ENCODE measurements around the gene LIN37. TPM values are rescaled to one million over a fixed set of nuclear protein-coding genes. Genes with fewer than 3 reads are reported as not detected.

LIN37 gene
- total RNA-seq, 4 donors from 2014 or later: 6.8 to 31.6 (median 16.9) TPM

GRCh38 chr19:35797663-35798062, 49.3 kb downstream of the LIN37 start:
- TF ChIP-seq POLR2A (IDR thresholded peaks at IDR 0.05) (no peak), CTCF (IDR thresholded peaks at IDR 0.05) (no peak)
- Histone ChIP-seq H3K9me3 (no peaks in the 10 kb centered on the region), H3K27ac (no peak overlapping the region), H3K4me3 (no peak overlapping the region), H3K27me3 (peaks cover 0 to 8% of the 10 kb centered on the region in 2 donors), H3K4me1 (no peaks in the 10 kb centered on the region), H3K36me3 (no peaks in the 10 kb centered on the region)
- intact Hi-C loops (cut with DNase I; ENCODE audit: low total_unique reads): no loop called here
- DNase-seq: no peak

- no peaks in the 10 kb centered on the region for H3K4me1 ChIP-seq
- peaks cover 0 to 2% of the 10 kb centered on the region in 2 donors for H3K27me3 ChIP-seq
- intact Hi-C loops (cut with DNase I; ENCODE audit: low total_unique reads): no loop called here
- no peaks in the 10 kb centered on the region for H3K9me3 ChIP-seq
- TF ChIP-seq POLR2A (IDR thresholded peaks at IDR 0.05): no peak
- no peak for TF ChIP-seq CTCF (IDR thresholded peaks at IDR 0.05)
- no peaks in the 10 kb centered on the region for H3K36me3 ChIP-seq
- DNase-seq: no peak
- H3K4me3 ChIP-seq: no peak overlapping the region
- no peak overlapping the region for H3K27ac ChIP-seq
These were observed 53.5 kb downstream of the LIN37 start for GRCh38 chr19:35801828-35802227.

Other genes with a start within 250 kb of the LIN37 start
- gene DMKN, start 234.9 kb upstream of the LIN37 start, total RNA-seq: 10 to 100 TPM in 3 of 4 donors, 1 to 10 TPM in 1; 4.4 to 73.7 (median 39.5) TPM
- under 1 TPM in 1 of 4 donors, not detected in 3; 0.37 TPM for gene SBSN, start 220.3 kb upstream of the LIN37 start, total RNA-seq
- not detected for gene GAPDHS, start 215.1 kb upstream of the LIN37 start, total RNA-seq
- gene TMEM147, start 202.9 kb upstream of the LIN37 start, total RNA-seq: 100 to 1,000 TPM in 1 of 4 donors, 10 to 100 TPM in 3; 34.6 to 111 (median 50.0) TPM
- under 1 TPM in 1 of 4 donors, not detected in 3; 0.14 TPM for gene ATP4A, start 184.9 kb upstream of the LIN37 start, total RNA-seq
- gene PMIS2, start 162.4 kb upstream of the LIN37 start, total RNA-seq: not detected
- 10 to 100 TPM in 3 of 4 donors, 1 to 10 TPM in 1; 6.1 to 37.9 (median 17.7) TPM for gene HAUS5, start 135.8 kb upstream of the LIN37 start, total RNA-seq
- 10 to 100 TPM; 23.8 to 60.0 (median 31.5) TPM for gene RBM42, start 119.5 kb upstream of the LIN37 start, total RNA-seq
- gene ETV2, start 106.8 kb upstream of the LIN37 start, total RNA-seq: 1 to 10 TPM in 1 of 4 donors, under 1 TPM in 1, not detected in 2; 0.48 to 1.6 TPM
- gene COX6B1, start 100.3 kb upstream of the LIN37 start, total RNA-seq: 100 to 1,000 TPM in 3 of 4 donors, 10 to 100 TPM in 1; 47.4 to 344 (median 208) TPM
- under 1 TPM in 1 of 4 donors, not detected in 3; 0.91 TPM for gene UPK1A, start 82.1 kb upstream of the LIN37 start, total RNA-seq
- not detected for gene ZBTB32, start 44.0 kb upstream of the LIN37 start, total RNA-seq
- 10 to 100 TPM in 3 of 4 donors, 1 to 10 TPM in 1; 5.0 to 60.8 (median 16.8) TPM for gene KMT2B, start 30.6 kb upstream of the LIN37 start, total RNA-seq
- 1 to 10 TPM in 3 of 4 donors, under 1 TPM in 1; 0.77 to 5.3 (median 2.2) TPM for gene IGFLR1, start 6.1 kb upstream of the LIN37 start, total RNA-seq
- gene U2AF1L4, start 3.2 kb upstream of the LIN37 start, total RNA-seq: 100 to 1,000 TPM in 1 of 4 donors, 10 to 100 TPM in 2, 1 to 10 TPM in 1; 6.5 to 116 (median 19.5) TPM
- 10 to 100 TPM in 3 of 4 donors, 1 to 10 TPM in 1; 5.3 to 37.3 (median 18.8) TPM for gene PSENEN, start 2.9 kb upstream of the LIN37 start, total RNA-seq
- 100 to 1,000 TPM in 3 of 4 donors, 10 to 100 TPM in 1; 24.5 to 217 (median 134) TPM for gene HSPB6, start 8.5 kb downstream of the LIN37 start, total RNA-seq
- 10 to 100 TPM in 1 of 4 donors, 1 to 10 TPM in 3; 1.0 to 52.6 (median 4.1) TPM for gene PROSER3, start 9.6 kb downstream of the LIN37 start, total RNA-seq
- 10 to 100 TPM in 2 of 4 donors, 1 to 10 TPM in 1, under 1 TPM in 1; 0.26 to 43.4 (median 8.9) TPM for gene ARHGAP33, start 27.0 kb downstream of the LIN37 start, total RNA-seq
- gene PRODH2, start 64.3 kb downstream of the LIN37 start, total RNA-seq: not detected
- gene NPHS1, start 103.9 kb downstream of the LIN37 start, total RNA-seq: under 1 TPM in 1 of 4 donors, not detected in 3; 0.14 TPM
- gene KIRREL2, start 108.3 kb downstream of the LIN37 start, total RNA-seq: 1 to 10 TPM in 1 of 4 donors, under 1 TPM in 1, not detected in 2; 0.55 to 2.8 TPM
- 10 to 100 TPM in 1 of 4 donors, 1 to 10 TPM in 1, not detected in 2; 6.1 to 16.2 TPM for gene APLP1, start 120.0 kb downstream of the LIN37 start, total RNA-seq
- 10 to 100 TPM in 2 of 4 donors, 1 to 10 TPM in 2; 4.4 to 18.2 (median 9.5) TPM for gene NFKBID, start 152.0 kb downstream of the LIN37 start, total RNA-seq
- gene HCST, start 154.0 kb downstream of the LIN37 start, total RNA-seq: 10 to 100 TPM in 1 of 4 donors, 1 to 10 TPM in 2, not detected in 1; 1.6 to 47.1 (median 4.5) TPM
- 10 to 100 TPM in 3 of 4 donors, 1 to 10 TPM in 1; 1.3 to 25.0 (median 14.9) TPM for gene TYROBP, start 159.7 kb downstream of the LIN37 start, total RNA-seq
- 10 to 100 TPM in 2 of 4 donors, 1 to 10 TPM in 2; 3.1 to 22.4 (median 9.6) TPM for gene LRFN3, start 187.8 kb downstream of the LIN37 start, total RNA-seq
- 10 to 100 TPM; 23.8 to 80.0 (median 43.1) TPM for gene SDHAF1, start 246.6 kb downstream of the LIN37 start, total RNA-seq